ENCODE measurements around the gene RAVER1.
"Not testable (repeated sequence)": the region's sequence is repeated elsewhere in the genome, so short reads cannot be mapped to it uniquely, and the experiment has no call there.

Gene RAVER1

GRCh38 chr19:10283301-10284064 lies 49.8 kb downstream of the RAVER1 start:
- no peak overlapping the region for H2AFZ ChIP-seq (ENCODE audit: low read depth)
- H3K9ac ChIP-seq: no peak overlapping the region
- no peak overlapping the region for H3K4me3 ChIP-seq (IDR thresholded peaks at IDR 0.05; ENCODE audit: insufficient read depth, low read depth, low read length)
- H3K27ac ChIP-seq: no peak overlapping the region
- H3K79me2 ChIP-seq (ENCODE audit: insufficient read depth, low read depth): no peaks in the 10 kb centered on the region
- H4K20me1 ChIP-seq (ENCODE audit: insufficient read depth): no peaks in the 10 kb centered on the region
- no peaks in the 10 kb centered on the region for H3K27me3 ChIP-seq (ENCODE audit: insufficient read depth, low read depth)
- no peak for TF ChIP-seq CTCF (conservative IDR thresholded peaks at IDR 0.05; ENCODE audit: low read depth, low read length)
- H3K36me3 ChIP-seq (ENCODE audit: insufficient read depth): no peaks in the 10 kb centered on the region
- peaks cover 5% of the 10 kb centered on the region for H3K4me1 ChIP-seq (ENCODE audit: low read depth, poor library complexity, severe bottlenecking)
- no peak overlapping the region for H3K4me2 ChIP-seq

GRCh38 chr19:10282043-10282442 lies 51.3 kb downstream of the RAVER1 start:
- not testable (repeated sequence) for H3K27ac ChIP-seq; H2AFZ ChIP-seq (ENCODE audit: low read depth); H3K36me3 ChIP-seq (ENCODE audit: insufficient read depth); H3K4me1 ChIP-seq (ENCODE audit: low read depth, poor library complexity, severe bottlenecking); H4K20me1 ChIP-seq (ENCODE audit: insufficient read depth); H3K4me3 ChIP-seq (IDR thresholded peaks at IDR 0.05; ENCODE audit: insufficient read depth, low read depth, low read length); H3K27me3 ChIP-seq (ENCODE audit: insufficient read depth, low read depth); H3K79me2 ChIP-seq (ENCODE audit: insufficient read depth, low read depth); H3K9ac ChIP-seq; H3K4me2 ChIP-seq

- no peak overlapping the region for H3K9ac ChIP-seq
- no peaks in the 10 kb centered on the region for H4K20me1 ChIP-seq (ENCODE audit: insufficient read depth)
- H3K4me3 ChIP-seq (IDR thresholded peaks at IDR 0.05; ENCODE audit: insufficient read depth, low read depth, low read length): no peak overlapping the region
- TF ChIP-seq CTCF (conservative IDR thresholded peaks at IDR 0.05; ENCODE audit: low read depth, low read length): no peak
- H2AFZ ChIP-seq (ENCODE audit: low read depth): no peak overlapping the region
- no peak overlapping the region for H3K27ac ChIP-seq
- no peaks in the 10 kb centered on the region for H3K4me1 ChIP-seq (ENCODE audit: low read depth, poor library complexity, severe bottlenecking)
- no peaks in the 10 kb centered on the region for H3K27me3 ChIP-seq (ENCODE audit: insufficient read depth, low read depth)
- no peaks in the 10 kb centered on the region for H3K36me3 ChIP-seq (ENCODE audit: insufficient read depth)
- no peaks in the 10 kb centered on the region for H3K79me2 ChIP-seq (ENCODE audit: insufficient read depth, low read depth)
- no peak overlapping the region for H3K4me2 ChIP-seq
Observed at GRCh38 chr19:10279737-10280442, 53.4 kb downstream of the RAVER1 start.

GRCh38 chr19:10278935-10279334 lies 54.4 kb downstream of the RAVER1 start:
- Histone ChIP-seq H3K4me3 (IDR thresholded peaks at IDR 0.05; ENCODE audit: insufficient read depth, low read depth, low read length) (no peak overlapping the region), H3K4me1 (ENCODE audit: low read depth, poor library complexity, severe bottlenecking) (peaks cover 4% of the 10 kb centered on the region), H2AFZ (ENCODE audit: low read depth) (no peak overlapping the region), H4K20me1 (ENCODE audit: insufficient read depth) (no peaks in the 10 kb centered on the region), H3K27ac (no peak overlapping the region), H3K36me3 (ENCODE audit: insufficient read depth) (no peaks in the 10 kb centered on the region), H3K27me3 (ENCODE audit: insufficient read depth, low read depth) (no peaks in the 10 kb centered on the region), H3K9ac (no peak overlapping the region), H3K79me2 (ENCODE audit: insufficient read depth, low read depth) (no peaks in the 10 kb centered on the region), H3K4me2 (no peak overlapping the region)
- no peak for TF ChIP-seq CTCF (conservative IDR thresholded peaks at IDR 0.05; ENCODE audit: low read depth, low read length)

All from KMS-11 (cell line).